Smooth muscle cell (in vitro differentiated cells): ENCODE results near the gene NGEF. TPM values are rescaled to one million over a fixed set of nuclear protein-coding genes. Genes with fewer than 3 reads are reported as not detected.

Experiments used
- DNase-seq: peaks from one replicate; lab custom pipeline; 2025; ENCODE audit not compliant: unreplicated experiment; lab: John Stamatoyannopoulos, UW
- H2AFZ ChIP-seq: fragments of 200-600 bp; sonication (generic); 2 replicates; pipeline ENCODE4 v1.6.0; 2016; ENCODE audit warnings: antibody characterized with exemption, low read depth, mild to moderate bottlenecking
- H3F3A ChIP-seq: fragments of 200-600 bp; sonication (generic); 2 replicates; pipeline ENCODE4 v1.6.0; 2017; ENCODE audit warnings: antibody characterized with exemption, low read depth
- H3K27ac ChIP-seq: fragments of 200-600 bp; sonication (generic); 2 replicates; pipeline ENCODE4 v1.5.1; 2016; ENCODE audit warnings: low read depth, mild to moderate bottlenecking
- H3K27me3 ChIP-seq: fragments of 200-600 bp; sonication (generic); 2 replicates; pipeline ENCODE4 v1.6.1; 2016; ENCODE audit warnings: low read depth, mild to moderate bottlenecking
- H3K36me3 ChIP-seq: fragments of 200-600 bp; sonication (generic); 2 replicates; pipeline ENCODE4 v1.5.1; 2016; ENCODE audit warnings: low read depth
- H3K4me1 ChIP-seq: fragments of 200-600 bp; sonication (generic); 2 replicates; pipeline ENCODE4 v1.5.1; 2016; ENCODE audit warnings: low read depth
- H3K4me2 ChIP-seq: fragments of 200-600 bp; sonication (generic); 2 replicates; pipeline ENCODE4 v1.6.0; 2016; ENCODE audit warnings: mild to moderate bottlenecking
- H3K4me3 ChIP-seq: fragments of 200-600 bp; sonication (generic); 2 replicates; pipeline ENCODE4 v1.5.1; 2016; ENCODE audit warnings: mild to moderate bottlenecking
- H3K79me2 ChIP-seq: fragments of 200-600 bp; sonication (generic); 2 replicates; pipeline ENCODE4 v1.6.0; 2016; ENCODE audit warnings: low read depth, mild to moderate bottlenecking
- H3K9ac ChIP-seq: fragments of 200-600 bp; sonication (generic); 2 replicates; pipeline ENCODE4 v1.6.0; 2016; ENCODE audit warnings: low read depth
- H3K9me3 ChIP-seq: fragments of 200-600 bp; sonication (generic); replicated peaks from 2 replicates; pipeline ENCODE4 v1.5.1; 2016; ENCODE audit warnings: low read depth
- H4K20me1 ChIP-seq: fragments of 200-600 bp; sonication (generic); 2 replicates; pipeline ENCODE4 v1.6.0; 2016; ENCODE audit warnings: low read depth
- WGBS: methylation state at CpG from one replicate; pipeline ENCODE4 v1.1.7; 2016; ENCODE audit warnings: low lambda C conversion rate; 5-methylcytosine and 5-hydroxymethylcytosine counted together
- polyA plus RNA-seq: library from polyadenylated mRNA; unstranded; fragments of >200 nt; fragmentation: Nextera tagmentation; extraction: Ambion mirVana; gene quantifications from 2 replicates; pipeline ENCODE4 v1.2.1, GENCODE V29; 2016
- total RNA-seq: library from RNA; depleted of rRNA; stranded (reverse); fragments of >200 nt; gene quantifications from 2 replicates; pipeline ENCODE4 v1.2.3, GENCODE V29; 2014
- TF ChIP-seq, protein P1 (sequence below): fragments of 200-600 bp; sonication (generic); IDR thresholded peaks from 2 replicates; pipeline ENCODE4 v1.5.1; 2017; ENCODE audit warnings: borderline replicate concordance, mild to moderate bottlenecking, antibody characterized with exemption; ENCODE audit not compliant: insufficient read depth, poor library complexity, severe bottlenecking

NGEF gene
- total and polyA plus RNA-seq, 2 experiments from 2014 or later: 0.09 TPM; not detected in 1

DNA sequence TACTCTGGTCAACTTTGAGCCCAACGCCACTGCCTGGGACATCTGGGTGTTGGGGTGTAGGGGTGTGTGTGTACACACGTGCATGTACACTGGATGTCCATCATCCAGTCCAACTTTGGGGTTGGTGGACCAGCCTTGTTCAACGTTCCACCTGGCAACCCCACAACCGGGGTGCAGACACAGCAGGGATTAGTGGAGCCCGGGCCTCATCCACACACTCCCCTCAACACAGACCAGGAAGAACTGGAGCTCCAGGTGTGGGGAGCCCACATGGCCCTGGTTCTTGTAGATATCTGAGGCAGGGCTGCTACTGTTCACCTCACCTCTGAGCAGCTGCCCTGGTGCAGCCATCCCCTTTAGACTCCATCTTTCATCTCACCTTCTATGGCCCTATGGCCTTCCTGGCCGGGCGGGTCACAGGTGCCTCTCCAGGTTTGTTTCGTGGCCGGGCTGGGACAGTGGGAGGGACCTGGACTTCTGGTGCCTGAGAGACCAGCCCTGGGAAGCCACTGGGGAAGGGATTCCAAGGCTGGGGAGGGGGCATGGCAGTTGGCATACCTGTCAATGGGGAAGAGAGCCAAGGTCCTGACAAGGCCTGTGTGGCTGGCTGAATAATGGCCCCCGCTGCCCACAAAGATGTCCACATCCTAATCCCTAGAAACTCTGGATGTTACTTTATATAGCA, 26.9 kb upstream of the NGEF start:
- no peak overlapping the region for H2AFZ ChIP-seq
- no peaks in the 10 kb centered on the region for H3K4me1 ChIP-seq
- no peak overlapping the region for H3K27ac ChIP-seq
- no peaks in the 10 kb centered on the region for H4K20me1 ChIP-seq
- TF ChIP-seq, protein P1, sequence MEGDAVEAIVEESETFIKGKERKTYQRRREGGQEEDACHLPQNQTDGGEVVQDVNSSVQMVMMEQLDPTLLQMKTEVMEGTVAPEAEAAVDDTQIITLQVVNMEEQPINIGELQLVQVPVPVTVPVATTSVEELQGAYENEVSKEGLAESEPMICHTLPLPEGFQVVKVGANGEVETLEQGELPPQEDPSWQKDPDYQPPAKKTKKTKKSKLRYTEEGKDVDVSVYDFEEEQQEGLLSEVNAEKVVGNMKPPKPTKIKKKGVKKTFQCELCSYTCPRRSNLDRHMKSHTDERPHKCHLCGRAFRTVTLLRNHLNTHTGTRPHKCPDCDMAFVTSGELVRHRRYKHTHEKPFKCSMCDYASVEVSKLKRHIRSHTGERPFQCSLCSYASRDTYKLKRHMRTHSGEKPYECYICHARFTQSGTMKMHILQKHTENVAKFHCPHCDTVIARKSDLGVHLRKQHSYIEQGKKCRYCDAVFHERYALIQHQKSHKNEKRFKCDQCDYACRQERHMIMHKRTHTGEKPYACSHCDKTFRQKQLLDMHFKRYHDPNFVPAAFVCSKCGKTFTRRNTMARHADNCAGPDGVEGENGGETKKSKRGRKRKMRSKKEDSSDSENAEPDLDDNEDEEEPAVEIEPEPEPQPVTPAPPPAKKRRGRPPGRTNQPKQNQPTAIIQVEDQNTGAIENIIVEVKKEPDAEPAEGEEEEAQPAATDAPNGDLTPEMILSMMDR: no peak
- no peak for DNase-seq
- H3K4me3 ChIP-seq: no peak overlapping the region
- no peaks in the 10 kb centered on the region for H3K36me3 ChIP-seq
- H3K27me3 ChIP-seq: no peaks in the 10 kb centered on the region
- H3K79me2 ChIP-seq: no peaks in the 10 kb centered on the region
- 95% methylated on average over 10 of the region's 10 CpGs for WGBS
- no peaks in the 10 kb centered on the region for H3F3A ChIP-seq
- H3K9ac ChIP-seq: no peak overlapping the region
- no peak overlapping the region for H3K4me2 ChIP-seq
- H3K9me3 ChIP-seq: no peaks in the 10 kb centered on the region

GRCh38 chr2:233039212-233039845, 26.3 kb upstream of the NGEF start:
- Histone ChIP-seq H3K9ac (no peak overlapping the region), H3K4me2 (no peak overlapping the region), H3K36me3 (no peaks in the 10 kb centered on the region), H4K20me1 (no peaks in the 10 kb centered on the region), H2AFZ (no peak overlapping the region), H3K9me3 (no peaks in the 10 kb centered on the region), H3K27ac (no peak overlapping the region), H3K27me3 (no peaks in the 10 kb centered on the region), H3F3A (no peaks in the 10 kb centered on the region), H3K4me1 (no peaks in the 10 kb centered on the region), H3K79me2 (no peaks in the 10 kb centered on the region), H3K4me3 (no peak overlapping the region)
- 76% methylated on average over 8 of the region's 8 CpGs for WGBS
- DNase-seq: no peak
- TF ChIP-seq, protein P1: no peak

- peaks cover 1% of the 10 kb centered on the region for H3K4me1 ChIP-seq
- H3K4me3 ChIP-seq: no peak overlapping the region
- no peaks in the 10 kb centered on the region for H3K27me3 ChIP-seq
- H4K20me1 ChIP-seq: no peaks in the 10 kb centered on the region
- no peak for DNase-seq
- H3K27ac ChIP-seq: no peak overlapping the region
- no peaks in the 10 kb centered on the region for H3K9me3 ChIP-seq
- no peaks in the 10 kb centered on the region for H3K79me2 ChIP-seq
- no peak overlapping the region for H3K9ac ChIP-seq
- no peaks in the 10 kb centered on the region for H3K36me3 ChIP-seq
- H2AFZ ChIP-seq: no peak overlapping the region
- H3K4me2 ChIP-seq: no peak overlapping the region
- H3F3A ChIP-seq: no peaks in the 10 kb centered on the region
- TF ChIP-seq, protein P1: no peak
- 80% methylated on average over 2 of the region's 2 CpGs for WGBS
Measured at GRCh38 chr2:233037078-233037477, 24.0 kb upstream of the NGEF start.
